Keratinocyte (primary cell): ENCODE measurements around the gene EFCAB9. TPM values are rescaled to one million over a fixed set of nuclear protein-coding genes. Genes with fewer than 3 reads are reported as not detected.

Experiments used
- DNase-seq: peaks from one replicate; pipeline ENCODE4 v3.0.0-alpha.2; 2011; ENCODE audit warnings: low read depth, missing footprints, low spot score
- FAIRE-seq: peaks from 2 replicates; lab custom pipeline; 2011; peaks lifted over from hg19 to GRCh38; lab: Jason Lieb, UNC
- H2AFZ ChIP-seq: 2 replicates; pipeline ENCODE4 v1.6.0; 2012; ENCODE audit warnings: low read length, control low read depth, inconsistent platforms; ENCODE audit not compliant: control insufficient read depth
- H3K27ac ChIP-seq: 2 replicates; pipeline ENCODE4 v1.5.1; 2011; ENCODE audit warnings: low read length; ENCODE audit not compliant: control insufficient read depth, insufficient read depth
- H3K27me3 ChIP-seq: 3 replicates; pipeline ENCODE4 v1.6.0; 2011; ENCODE audit warnings: low read length; ENCODE audit not compliant: control insufficient read depth, insufficient read depth; ENCODE audit errors: extremely low read depth
- H3K36me3 ChIP-seq, 2 experiments: 2 replicates in 1 of 2; 3 replicates in 1 of 2; pipeline ENCODE4 v1.5.1; 2011; ENCODE audit warnings: low read length in 2 of 2, mild to moderate bottlenecking in 1 of 2; ENCODE audit not compliant: control insufficient read depth in 2 of 2, insufficient read depth in 2 of 2; ENCODE audit errors: extremely low read depth in 1 of 2
- H3K4me1 ChIP-seq: 3 replicates; pipeline ENCODE4 v1.5.1; 2011; ENCODE audit warnings: low read length; ENCODE audit not compliant: control insufficient read depth, insufficient read depth; ENCODE audit errors: extremely low read depth
- H3K4me2 ChIP-seq: 3 replicates; pipeline ENCODE4 v1.6.0; 2011; ENCODE audit warnings: low read depth, low read length; ENCODE audit not compliant: control insufficient read depth, insufficient read depth; ENCODE audit errors: extremely low read depth
- H3K4me3 ChIP-seq, 3 experiments: fragments of 200-600 bp in 1 of 3; sonication (generic) in 1 of 3; 2 replicates in 2 of 3; 3 replicates in 1 of 3; pipeline ENCODE4 v1.5.1; 2011 to 2016; ENCODE audit warnings: low read length in 3 of 3, mild to moderate bottlenecking in 3 of 3, control low read depth in 2 of 3, inconsistent platforms in 1 of 3, low read depth in 1 of 3, mixed read lengths in 1 of 3, mixed run types in 1 of 3, moderate library complexity in 1 of 3; ENCODE audit not compliant: control insufficient read depth in 2 of 3, insufficient read depth in 2 of 3; ENCODE audit errors: extremely low read depth in 1 of 3
- H3K79me2 ChIP-seq: 2 replicates; pipeline ENCODE4 v1.6.0; 2012; ENCODE audit warnings: low read length; ENCODE audit not compliant: control insufficient read depth, insufficient read depth
- H3K9ac ChIP-seq: 3 replicates; pipeline ENCODE4 v1.6.0; 2011; ENCODE audit warnings: low read length; ENCODE audit not compliant: control insufficient read depth, insufficient read depth; ENCODE audit errors: extremely low read depth
- H3K9me1 ChIP-seq: 3 replicates; pipeline ENCODE4 v1.6.0; 2011; ENCODE audit warnings: low read length; ENCODE audit not compliant: control insufficient read depth, insufficient read depth; ENCODE audit errors: extremely low read depth
- H3K9me3 ChIP-seq: 2 replicates; pipeline ENCODE4 v1.5.1; 2012; ENCODE audit warnings: low read depth, low read length; ENCODE audit not compliant: control insufficient read depth
- H4K20me1 ChIP-seq: 3 replicates; pipeline ENCODE4 v1.6.0; 2011; ENCODE audit warnings: low read length; ENCODE audit not compliant: control insufficient read depth, insufficient read depth; ENCODE audit errors: extremely low read depth
- CTCF ChIP-seq, 3 experiments: IDR thresholded peaks in 1 of 3; conservative IDR thresholded peaks in 1 of 3; optimal IDR thresholded peaks in 1 of 3; 2 replicates in 2 of 3; 3 replicates in 1 of 3; pipeline versions ENCODE3 to v1.5.1; 2011; ENCODE audit warnings: low read length in 3 of 3, mild to moderate bottlenecking in 3 of 3, moderate library complexity in 2 of 3, control low read depth in 1 of 3, inconsistent platforms in 1 of 3; ENCODE audit not compliant: insufficient read depth in 2 of 3; ENCODE audit errors: extremely low read depth in 1 of 3
- EZH2 ChIP-seq: IDR thresholded peaks from one replicate; pipeline ENCODE4 v1.6.1; 2012; ENCODE audit warnings: inconsistent platforms, mild to moderate bottlenecking, low read length, moderate library complexity
- dilution Hi-C: fragments of 300-500 bp; cut with MboI; formaldehyde crosslinking; loops from one replicate; pipeline ENCODE4 v1.7.0; 2020; ENCODE audit warnings: low sequenced_read_pairs; ENCODE audit not compliant: extremely low pct_ligation_motif_present
- polyA plus RNA-seq, 5 experiments: library from polyadenylated mRNA; depleted of rRNA in 3 of 5; stranded (reverse) in 3 of 5; stranded (forward) in 1 of 5; unstranded in 1 of 5; fragments of >200 nt; gene quantifications; 1 replicate in 1 of 5; 2 replicates in 3 of 5; 3 replicates in 1 of 5; pipeline versions ENCODE4 v1.2.1 to v1.2.3, GENCODE V29; 2011 to 2012; ENCODE audit warnings: missing spikeins in 2 of 5, low read depth in 1 of 5, low replicate concordance in 1 of 5

Gene EFCAB9
- polyA plus RNA-seq, 1 donor (not counting 4 experiments of a cell fraction or from before 2014, with no cell fraction given), result not detected

GRCh38 chr5:172163346-172163745 is 30.6 kb upstream of the EFCAB9 start:
- Histone ChIP-seq H3K4me2 (no peak overlapping the region), H3K4me3 (no peak overlapping the region), H3K79me2 (peaks cover 70% of the 10 kb centered on the region), H2AFZ (no peak overlapping the region), H3K36me3 (peaks cover 9 to 11% of the 10 kb centered on the region in 2 experiments), H3K9ac (no peak overlapping the region), H3K9me1 (peaks cover 3% of the 10 kb centered on the region), H3K9me3 (no peaks in the 10 kb centered on the region), H4K20me1 (peaks cover 14% of the 10 kb centered on the region), H3K4me1 (no peaks in the 10 kb centered on the region), H3K27me3 (no peaks in the 10 kb centered on the region), H3K27ac (no peak overlapping the region)
- DNase-seq, result no peak
- no peak for FAIRE-seq
- no peak for TF ChIP-seq EZH2
- TF ChIP-seq CTCF (optimal IDR thresholded peaks at IDR 0.05 in 1 of 3, IDR thresholded peaks at IDR 0.05 in 1 of 3, conservative IDR thresholded peaks at IDR 0.05 in 1 of 3; ENCODE audit: extremely low read depth in 1 of 3, insufficient read depth in 2 of 3, low read length in 3 of 3), result no peak
- dilution Hi-C loops, result no loop called here

GRCh38 chr5:172164769-172165212 is 29.2 kb upstream of the EFCAB9 start:
- Histone ChIP-seq H3K9me1 (peaks cover 3% of the 10 kb centered on the region), H3K27ac (no peak overlapping the region), H2AFZ (no peak overlapping the region), H3K4me1 (no peaks in the 10 kb centered on the region), H3K9ac (no peak overlapping the region), H3K9me3 (no peaks in the 10 kb centered on the region), H3K79me2 (peaks cover 79% of the 10 kb centered on the region), H3K4me3 (no peak overlapping the region), H3K36me3 (peaks cover 9% of the 10 kb centered on the region in 2 experiments), H3K4me2 (no peak overlapping the region), H4K20me1 (peaks cover 17% of the 10 kb centered on the region), H3K27me3 (no peaks in the 10 kb centered on the region)
- no peak for FAIRE-seq
- DNase-seq, result no peak
- no peak for TF ChIP-seq EZH2
- TF ChIP-seq CTCF (optimal IDR thresholded peaks at IDR 0.05 in 1 of 3, IDR thresholded peaks at IDR 0.05 in 1 of 3, conservative IDR thresholded peaks at IDR 0.05 in 1 of 3; ENCODE audit: extremely low read depth in 1 of 3, insufficient read depth in 2 of 3, low read length in 3 of 3), result no peak
- dilution Hi-C loops, result no loop called here
